SK-N-SH treated with all-trans-retinoic acid at 6 μM for 48 hours (cell line): ENCODE data around the gene CRYM.

Experiments
- ATAC-seq: fragments of 200-7000 bp; cut with Tn5 transposase; 3 replicates; pipeline ENCODE4 v1.9.1; 2020; ENCODE audit warnings: mild to moderate bottlenecking, moderate library complexity
- CREB5 ChIP-seq: fragments of 250-450 bp; sonication (Bioruptor Pico); IDR thresholded peaks from 2 replicates; pipeline ENCODE4 v1.5.1; 2020; ENCODE audit warnings: low read depth, mild to moderate bottlenecking, moderate library complexity
- CSDC2 ChIP-seq: fragments of 250-450 bp; sonication (Bioruptor Pico); IDR thresholded peaks from 2 replicates; pipeline ENCODE4 v1.5.0; 2020; ENCODE audit warnings: mild to moderate bottlenecking, moderate library complexity
- CSRNP3 ChIP-seq: fragments of 250-450 bp; sonication (Bioruptor Pico); IDR thresholded peaks from 2 replicates; pipeline ENCODE4 v1.5.1; 2021; ENCODE audit warnings: mild to moderate bottlenecking, moderate library complexity
- ESRRG ChIP-seq: fragments of 250-450 bp; sonication (Bioruptor Pico); IDR thresholded peaks from 2 replicates; pipeline ENCODE4 v1.6.1; 2021; ENCODE audit warnings: mild to moderate bottlenecking
- GLIS3 ChIP-seq: fragments of 250-450 bp; sonication (Bioruptor Pico); IDR thresholded peaks from 2 replicates; pipeline ENCODE4 v1.5.0; 2020; ENCODE audit warnings: mild to moderate bottlenecking, moderate library complexity
- ISL1 ChIP-seq: fragments of 250-450 bp; sonication (Bioruptor Pico); IDR thresholded peaks from 2 replicates; pipeline ENCODE4 v2.1.2; 2022; ENCODE audit warnings: mild to moderate bottlenecking, moderate library complexity
- OSR1 ChIP-seq: fragments of 250-450 bp; sonication (Bioruptor Pico); IDR thresholded peaks from 2 replicates; pipeline ENCODE4 v1.8.0; 2022; ENCODE audit warnings: moderate library complexity, mild to moderate bottlenecking, inconsistent platforms
- POU6F1 ChIP-seq: fragments of 250-450 bp; sonication (Bioruptor Pico); IDR thresholded peaks from 2 replicates; pipeline ENCODE4 v1.8.0; 2021; ENCODE audit warnings: low read depth, mild to moderate bottlenecking, moderate library complexity, borderline replicate concordance
- PPARA ChIP-seq: fragments of 250-450 bp; sonication (Bioruptor Pico); IDR thresholded peaks from 2 replicates; pipeline ENCODE4 v1.5.0; 2020; ENCODE audit warnings: mild to moderate bottlenecking, borderline replicate concordance
- RARB ChIP-seq: fragments of 250-450 bp; sonication (Bioruptor Pico); IDR thresholded peaks from 2 replicates; pipeline ENCODE4 v1.8.0; 2021; ENCODE audit warnings: mild to moderate bottlenecking, moderate library complexity
- SNAI2 ChIP-seq: fragments of 250-450 bp; sonication (Bioruptor Pico); IDR thresholded peaks from 2 replicates; pipeline ENCODE4 v1.5.0; 2020; ENCODE audit warnings: mild to moderate bottlenecking, moderate library complexity
- TCF4 ChIP-seq: fragments of 250-450 bp; sonication (Bioruptor Pico); IDR thresholded peaks from 2 replicates; pipeline ENCODE4 v1.8.0; 2021; ENCODE audit warnings: mild to moderate bottlenecking, moderate library complexity, borderline replicate concordance
- TOX ChIP-seq: fragments of 250-450 bp; sonication (Bioruptor Pico); IDR thresholded peaks from 2 replicates; pipeline ENCODE4 v1.8.0; 2021; ENCODE audit warnings: mild to moderate bottlenecking, moderate library complexity, borderline replicate concordance
- TSHZ2 ChIP-seq: fragments of 250-450 bp; sonication (Bioruptor Pico); IDR thresholded peaks from 2 replicates; pipeline ENCODE4 v1.5.0; 2020; ENCODE audit warnings: mild to moderate bottlenecking, moderate library complexity
- ZC3H10 ChIP-seq: fragments of 250-450 bp; sonication (Bioruptor Pico); IDR thresholded peaks from 2 replicates; pipeline ENCODE4 v1.5.1; 2021; ENCODE audit warnings: mild to moderate bottlenecking, moderate library complexity
- ZFP3 ChIP-seq: fragments of 250-450 bp; sonication (Bioruptor Pico); IDR thresholded peaks from 2 replicates; pipeline ENCODE4 v1.5.0; 2020; ENCODE audit warnings: mild to moderate bottlenecking, moderate library complexity
- ZFP30 ChIP-seq: fragments of 450-650 bp; formaldehyde crosslinking; IDR thresholded peaks from 2 replicates; pipeline ENCODE4 v1.5.0; 2022; ENCODE audit warnings: mild to moderate bottlenecking, moderate library complexity
- ZNF565 ChIP-seq: fragments of 450-650 bp; formaldehyde crosslinking; conservative IDR thresholded peaks from 2 replicates; pipeline ENCODE4 v1.5.0; 2020; ENCODE audit warnings: low read depth, mild to moderate bottlenecking, moderate library complexity
- ZNF70 ChIP-seq: fragments of 450-650 bp; formaldehyde crosslinking; IDR thresholded peaks from 2 replicates; pipeline ENCODE4 v1.5.0; 2020; ENCODE audit warnings: mild to moderate bottlenecking, moderate library complexity
- ZNF8 ChIP-seq: fragments of 450-650 bp; formaldehyde crosslinking; IDR thresholded peaks from 2 replicates; pipeline ENCODE4 v1.5.0; 2020; ENCODE audit warnings: mild to moderate bottlenecking, moderate library complexity

The CRYM gene

GRCh38 chr16:21257284-21257683 is 20.8 kb downstream of the CRYM start:
- TF ChIP-seq TCF4 (CRISPR knock-in tag) (no peak), GLIS3 (CRISPR knock-in tag) (no peak), TSHZ2 (CRISPR knock-in tag) (no peak), ZC3H10 (CRISPR knock-in tag) (no peak), ESRRG (CRISPR knock-in tag) (no peak), ISL1 (CRISPR knock-in tag) (no peak), ZNF70 (CRISPR knock-in tag) (no peak), SNAI2 (CRISPR knock-in tag) (no peak), TOX (CRISPR knock-in tag) (no peak), RARB (no peak), ZFP30 (CRISPR knock-in tag) (no peak)
- no peak for ATAC-seq

- ATAC-seq, result no peak
- TF ChIP-seq PPARA (CRISPR knock-in tag) (no peak), ISL1 (CRISPR knock-in tag) (no peak), CSDC2 (CRISPR knock-in tag) (no peak), ZNF565 (CRISPR knock-in tag) (no peak), POU6F1 (CRISPR knock-in tag) (no peak), CREB5 (CRISPR knock-in tag) (no peak), GLIS3 (CRISPR knock-in tag) (no peak), TCF4 (CRISPR knock-in tag) (no peak)
These were observed 21.5 kb downstream of the CRYM start for GRCh38 chr16:21256636-21257035.

- TF ChIP-seq ZNF8 (CRISPR knock-in tag) (no peak), CREB5 (CRISPR knock-in tag) (no peak), PPARA (CRISPR knock-in tag) (no peak), GLIS3 (CRISPR knock-in tag) (no peak), ZC3H10 (CRISPR knock-in tag) (no peak), ZNF565 (CRISPR knock-in tag) (no peak), ZFP3 (CRISPR knock-in tag) (no peak), CSDC2 (CRISPR knock-in tag) (no peak), OSR1 (no peak), ESRRG (CRISPR knock-in tag) (no peak), TOX (CRISPR knock-in tag) (no peak), CSRNP3 (CRISPR knock-in tag) (no peak), POU6F1 (CRISPR knock-in tag) (no peak), ISL1 (CRISPR knock-in tag) (no peak), RARB (no peak)
- TF ChIP-seq, all 23 proteins: peak for 0
- no peak for ATAC-seq
These were observed 24.6 kb downstream of the CRYM start for GRCh38 chr16:21253470-21253869.
